H1 (cell line): ENCODE measurements around the gene VNN1. TPM values are rescaled to one million over a fixed set of nuclear protein-coding genes. Genes with fewer than 3 reads are reported as not detected.

ENCODE experiments used
- CTCF ChIA-PET: fragments of 300-600 bp; sonication (Branson Sonifier 250); formaldehyde crosslinking; loops from one replicate; lab custom pipeline; 2021; ENCODE audit not compliant: partially characterized antibody; lab: Charles Lee
- POLR2A ChIA-PET: fragments of 300-600 bp; sonication (Branson Sonifier 250); formaldehyde crosslinking; loops from one replicate; lab custom pipeline; 2021; ENCODE audit warnings: inconsistent platforms; ENCODE audit not compliant: partially characterized antibody; lab: Charles Lee
- DNase-seq, 2 experiments: peaks; one replicate each; pipeline versions ENCODE4 v3.0.0 to v3.0.0-alpha.2; 2010 to 2022; ENCODE audit warnings: low spot score in 2 of 2, low read depth in 1 of 2, mixed read lengths in 1 of 2
- FAIRE-seq: peaks from 2 replicates; lab custom pipeline; 2011; peaks lifted over from hg19 to GRCh38; lab: Jason Lieb, UNC
- H2AFZ ChIP-seq: 2 replicates; pipeline ENCODE4 v1.8.1; 2012; ENCODE audit warnings: low read length, inconsistent platforms
- H2AK5ac ChIP-seq: 2 replicates; pipeline ENCODE4 v1.6.1; 2013; ENCODE audit warnings: low read depth, low read length
- H2BK120ac ChIP-seq: replicated peaks from 2 replicates; pipeline ENCODE3; 2013; ENCODE audit warnings: low read depth, low read length, inconsistent platforms
- H2BK12ac ChIP-seq: 2 replicates; pipeline ENCODE4 v1.6.1; 2013; ENCODE audit warnings: low read depth, low read length
- H2BK15ac ChIP-seq: 2 replicates; pipeline ENCODE4 v1.6.1; 2013; ENCODE audit warnings: low read length
- H2BK20ac ChIP-seq: 2 replicates; pipeline ENCODE4 v1.6.1; 2013; ENCODE audit warnings: low read length
- H2BK5ac ChIP-seq: 2 replicates; pipeline ENCODE4 v1.6.1; 2013; ENCODE audit warnings: low read depth, low read length
- H3K14ac ChIP-seq: 2 replicates; pipeline ENCODE4 v1.6.1; 2013; ENCODE audit warnings: inconsistent platforms; ENCODE audit not compliant: insufficient read length
- H3K18ac ChIP-seq: 2 replicates; pipeline ENCODE4 v1.6.1; 2013; ENCODE audit warnings: low read length; ENCODE audit errors: extremely low read depth
- H3K23ac ChIP-seq: 2 replicates; pipeline ENCODE4 v1.6.1; 2013; ENCODE audit warnings: inconsistent platforms; ENCODE audit not compliant: insufficient read length
- H3K23me2 ChIP-seq: 2 replicates; pipeline ENCODE4 v1.6.1; 2013; ENCODE audit warnings: low read depth, low read length
- H3K27ac ChIP-seq: 2 replicates; pipeline ENCODE4 v1.6.1; 2011; ENCODE audit warnings: low read depth, low read length, inconsistent platforms
- H3K27me3 ChIP-seq, 4 experiments: replicated peaks in 1 of 4; 1 replicate in 1 of 4; 2 replicates in 3 of 4; pipeline versions ENCODE4 v1.6.1 to v1.8.1; 2011 to 2013; ENCODE audit warnings: low read length in 3 of 4, mild to moderate bottlenecking in 3 of 4, inconsistent platforms in 2 of 4, mixed read lengths in 2 of 4, moderate library complexity in 1 of 4; ENCODE audit not compliant: control insufficient read depth in 3 of 4, insufficient read depth in 3 of 4; ENCODE audit errors: extremely low read depth in 1 of 4
- H3K36me3 ChIP-seq, 4 experiments: 2 replicates each; pipeline versions ENCODE4 v1.6.1 to v1.8.1; 2011 to 2013; ENCODE audit warnings: mild to moderate bottlenecking in 4 of 4, low read length in 3 of 4, moderate library complexity in 2 of 4, control low read depth in 1 of 4, inconsistent platforms in 1 of 4; ENCODE audit not compliant: insufficient read depth in 4 of 4, control insufficient read depth in 2 of 4
- H3K4ac ChIP-seq: replicated peaks from 2 replicates; pipeline ENCODE3; 2013; ENCODE audit warnings: low read length, low read depth, mixed read lengths, inconsistent platforms; ENCODE audit not compliant: insufficient read length
- H3K4me1 ChIP-seq, 4 experiments: replicated peaks in 1 of 4; 1 replicate in 1 of 4; 2 replicates in 3 of 4; pipeline versions ENCODE4 v1.6.1 to v1.8.1; 2011 to 2013; ENCODE audit warnings: low read length in 3 of 4, inconsistent platforms in 2 of 4, mixed read lengths in 1 of 4; ENCODE audit not compliant: insufficient read depth in 4 of 4, control insufficient read depth in 3 of 4
- H3K4me2 ChIP-seq, 2 experiments: 2 replicates each; pipeline versions ENCODE4 v1.6.1 to v1.8.1; 2011 to 2013; ENCODE audit warnings: low read depth in 2 of 2, low read length in 2 of 2, control low read depth in 1 of 2, inconsistent platforms in 1 of 2, mild to moderate bottlenecking in 1 of 2; ENCODE audit not compliant: insufficient read depth in 1 of 2
- H3K4me3 ChIP-seq, 4 experiments: fragments of 200-600, 300-600 bp in 1 of 4; sonication (generic), shearing (Covaris generic), sonication (Bioruptor Twin) in 1 of 4; 2 replicates each; pipeline versions ENCODE4 v1.5.1 to v1.8.1; 2011 to 2016; ENCODE audit warnings: low read length in 4 of 4, low read depth in 3 of 4, control low read depth in 2 of 4, inconsistent platforms in 2 of 4, mild to moderate bottlenecking in 2 of 4, mixed read lengths in 1 of 4, moderate library complexity in 1 of 4; ENCODE audit not compliant: insufficient read depth in 2 of 4; ENCODE audit errors: extremely low read depth in 1 of 4
- H3K56ac ChIP-seq: replicated peaks from 2 replicates; pipeline ENCODE3; 2013; ENCODE audit warnings: low read depth, mild to moderate bottlenecking, mixed read lengths, low read length, inconsistent platforms; ENCODE audit not compliant: insufficient read length
- H3K79me1 ChIP-seq: 2 replicates; pipeline ENCODE4 v1.6.1; 2013; ENCODE audit warnings: low read depth, low read length, control low read depth
- H3K79me2 ChIP-seq, 2 experiments: 2 replicates each; pipeline versions ENCODE4 v1.6.1 to v1.8.1; 2012 to 2013; ENCODE audit warnings: low read length in 2 of 2, mild to moderate bottlenecking in 2 of 2, inconsistent platforms in 1 of 2; ENCODE audit not compliant: insufficient read depth in 2 of 2, control insufficient read depth in 1 of 2
- H3K9ac ChIP-seq, 4 experiments: replicated peaks in 1 of 4; 1 replicate in 1 of 4; 2 replicates in 3 of 4; pipeline versions ENCODE4 v1.6.1 to v1.8.1; 2011 to 2013; ENCODE audit warnings: low read depth in 3 of 4, low read length in 3 of 4, control low read depth in 2 of 4, mild to moderate bottlenecking in 2 of 4, moderate library complexity in 2 of 4, inconsistent platforms in 1 of 4; ENCODE audit errors: extremely low read depth in 1 of 4
- H3K9me3 ChIP-seq, 2 experiments: 2 replicates each; pipeline versions ENCODE4 v1.6.1 to v1.8.1; 2012 to 2013; ENCODE audit warnings: mild to moderate bottlenecking in 2 of 2, moderate library complexity in 2 of 2, control low read depth in 1 of 2, inconsistent platforms in 1 of 2, low read depth in 1 of 2, low read length in 1 of 2, mixed read lengths in 1 of 2; ENCODE audit not compliant: insufficient read depth in 2 of 2
- H4K20me1 ChIP-seq, 2 experiments: replicated peaks in 1 of 2; 2 replicates each; pipeline versions ENCODE3 to v1.8.1; 2011 to 2013; ENCODE audit warnings: inconsistent platforms in 2 of 2, low read length in 2 of 2, mild to moderate bottlenecking in 1 of 2; ENCODE audit not compliant: insufficient read depth in 2 of 2, control insufficient read depth in 1 of 2
- H4K5ac ChIP-seq: 2 replicates; pipeline ENCODE4 v1.6.1; 2013; ENCODE audit warnings: low read length, low read depth, mixed read lengths, inconsistent platforms; ENCODE audit not compliant: insufficient read length
- H4K8ac ChIP-seq: 2 replicates; pipeline ENCODE4 v1.8.0; 2013; ENCODE audit warnings: mild to moderate bottlenecking, moderate library complexity, low read length, inconsistent platforms; ENCODE audit not compliant: insufficient read depth; ENCODE audit errors: extremely low read depth
- H4K91ac ChIP-seq: replicated peaks from 2 replicates; pipeline ENCODE3; 2013; ENCODE audit warnings: low read length, mixed read lengths, inconsistent platforms; ENCODE audit not compliant: insufficient read length
- CTBP2 ChIP-seq: IDR thresholded peaks from 2 replicates; pipeline ENCODE4 v1.7.0; 2011; ENCODE audit warnings: borderline replicate concordance, mild to moderate bottlenecking, moderate library complexity, mixed read lengths, low read length; ENCODE audit not compliant: insufficient read depth, insufficient read length
- EP300 ChIP-seq, 2 experiments: IDR thresholded peaks; 1 replicate in 1 of 2; 2 replicates in 1 of 2; pipeline ENCODE4 v1.6.1; 2011 to 2012; ENCODE audit warnings: low read depth in 2 of 2, low read length in 2 of 2, mild to moderate bottlenecking in 2 of 2, borderline replicate concordance in 1 of 2, inconsistent platforms in 1 of 2, moderate library complexity in 1 of 2
- HDAC6 ChIP-seq: IDR thresholded peaks from one replicate; pipeline ENCODE4 v1.7.1; 2012; ENCODE audit warnings: low read depth, mild to moderate bottlenecking, inconsistent platforms, low read length, moderate library complexity
- KDM4A ChIP-seq: IDR thresholded peaks from one replicate; pipeline ENCODE4 v1.7.1; 2012; ENCODE audit warnings: low read depth, mild to moderate bottlenecking, moderate library complexity, low read length, inconsistent platforms; ENCODE audit not compliant: severe bottlenecking
- PHF8 ChIP-seq: fragments of 200-600 bp; sonication (generic); conservative IDR thresholded peaks from 2 replicates; pipeline ENCODE4 v1.7.1; 2012; ENCODE audit warnings: low read depth, mild to moderate bottlenecking, inconsistent platforms, low read length, moderate library complexity
- TBP ChIP-seq: IDR thresholded peaks from 2 replicates; pipeline ENCODE4 v1.6.1; 2011; ENCODE audit warnings: low read depth, low read length, improper control_type of control experiment
- ZNF274 ChIP-seq: IDR thresholded peaks from 2 replicates; pipeline ENCODE4 v1.7.0; 2012; ENCODE audit warnings: low read length, borderline replicate concordance; ENCODE audit errors: extremely low read depth
- WGBS, 2 experiments: shearing (Covaris generic) in 1 of 2; methylation state at CpG; one replicate each; pipeline versions ENCODE4 v1.1.6 to v1.1.7; 2013 to 2015; ENCODE audit warnings: low lambda C conversion rate in 2 of 2, mixed read lengths in 2 of 2, inconsistent platforms in 1 of 2, low coverage in 1 of 2, missing lambda C conversion rate in 1 of 2; ENCODE audit not compliant: insufficient replicate concordance in 2 of 2, insufficient coverage in 1 of 2, insufficient read length in 1 of 2; ENCODE audit errors: extremely low coverage in 1 of 2, missing lambda C conversion rate in 1 of 2; 5-methylcytosine and 5-hydroxymethylcytosine counted together
- polyA plus RNA-seq, 7 experiments: library from polyadenylated mRNA; depleted of rRNA in 3 of 7; stranded (reverse) in 5 of 7; unstranded in 2 of 7; fragments of >200 nt in 5 of 7; fragments of 200-250 nt in 2 of 7; gene quantifications; 1 replicate in 5 of 7; 2 replicates in 1 of 7; 4 replicates in 1 of 7; pipeline versions ENCODE4 v1.2.1 to v1.2.3, GENCODE V29; 2011 to 2013; ENCODE audit warnings: missing spikeins in 2 of 7, mixed read lengths in 2 of 7
- total RNA-seq: library from RNA; stranded (reverse); fragmentation: NEBNext Ultra II Directional; extraction: Animal tissue kit (Norgen Biotek cat#: 25700); gene quantifications from 2 replicates; pipeline ENCODE4 v1.2.1, GENCODE V29; 2021
- TF ChIP-seq, protein P1 (sequence below): IDR thresholded peaks from 2 replicates; pipeline ENCODE4 v1.6.1; 2011; ENCODE audit warnings: low read length, improper control_type of control experiment
- TF ChIP-seq, protein P2 (sequence below), 3 experiments: IDR thresholded peaks; 1 replicate in 2 of 3; 2 replicates in 1 of 3; pipeline versions ENCODE4 v1.5.1 to v1.6.1; 2011; ENCODE audit warnings: low read length in 3 of 3, mild to moderate bottlenecking in 3 of 3, inconsistent platforms in 2 of 3, low read depth in 1 of 3, moderate library complexity in 1 of 3; ENCODE audit not compliant: insufficient read depth in 1 of 3; ENCODE audit errors: control extremely low read depth in 1 of 3

VNN1 gene
- total and polyA plus RNA-seq, 2 of the 8 experiments (the other 6 are each of a cell fraction or from before 2014, with no cell fraction given): not detected

GRCh38 chr6:132749111-132749510, 35.3 kb upstream of the VNN1 start:
- Histone ChIP-seq H4K91ac (no peak overlapping the region), H3K27ac (no peak overlapping the region), H3K23me2 (no peaks in the 10 kb centered on the region), H3K36me3 (no peaks in the 10 kb centered on the region), H3K4me1 (no peaks in the 10 kb centered on the region), H3K4me2 (no peak overlapping the region), H2BK120ac (no peak overlapping the region), H3K23ac (no peak overlapping the region), H2BK15ac (no peak overlapping the region), H4K20me1 (no peaks in the 10 kb centered on the region), H4K5ac (no peak overlapping the region), H2BK20ac (no peak overlapping the region), H2BK5ac (no peak overlapping the region), H4K8ac (no peak overlapping the region), H2AK5ac (no peak overlapping the region), H3K4ac (no peak overlapping the region), H3K9me3 (no peaks in the 10 kb centered on the region; a peak in 1 of 4 replicates), H3K79me2 (no peaks in the 10 kb centered on the region), H3K9ac (no peak overlapping the region), H3K14ac (no peak overlapping the region), H2AFZ (peak overlapping the region; percentile 19; the same call in 1 of the 2 replicates), H2BK12ac (no peak overlapping the region), H3K56ac (no peak overlapping the region), H3K18ac (no peak overlapping the region), H3K4me3 (no peak overlapping the region), H3K79me1 (no peaks in the 10 kb centered on the region), H3K27me3 (no peaks in the 10 kb centered on the region)
- CTCF ChIA-PET: interaction anchor here (0.8 to 1.2 kb wide), 6 partner anchors 13 to 150 kb away, joined by 3 to 4 read pairs (median 4); no protein-coding TSS in a partner anchor
- POLR2A ChIA-PET: interaction anchor here (0.6 kb wide), 1 partner anchor 49 kb away, joined by 3 read pairs; the partner anchor contains the start of gene SLC18B1
- WGBS, 2 experiments: 90% methylated on average over 4 of the region's 4 CpGs; no CpG with 5 or more reads in 1 of the 2 experiments
- no peak for FAIRE-seq
- DNase-seq: no peak
- TF ChIP-seq KDM4A (no peak), EP300 (IDR thresholded peaks at IDR 0.05; ENCODE audit: borderline replicate concordance in 1 of 2, low read depth in 2 of 2, low read length in 2 of 2) (no peak), ZNF274 (no peak), TBP (no peak), HDAC6 (no peak), PHF8 (no peak), CTBP2 (no peak)
- TF ChIP-seq, protein P1, sequence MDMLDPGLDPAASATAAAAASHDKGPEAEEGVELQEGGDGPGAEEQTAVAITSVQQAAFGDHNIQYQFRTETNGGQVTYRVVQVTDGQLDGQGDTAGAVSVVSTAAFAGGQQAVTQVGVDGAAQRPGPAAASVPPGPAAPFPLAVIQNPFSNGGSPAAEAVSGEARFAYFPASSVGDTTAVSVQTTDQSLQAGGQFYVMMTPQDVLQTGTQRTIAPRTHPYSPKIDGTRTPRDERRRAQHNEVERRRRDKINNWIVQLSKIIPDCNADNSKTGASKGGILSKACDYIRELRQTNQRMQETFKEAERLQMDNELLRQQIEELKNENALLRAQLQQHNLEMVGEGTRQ: no peak
- TF ChIP-seq, protein P2, sequence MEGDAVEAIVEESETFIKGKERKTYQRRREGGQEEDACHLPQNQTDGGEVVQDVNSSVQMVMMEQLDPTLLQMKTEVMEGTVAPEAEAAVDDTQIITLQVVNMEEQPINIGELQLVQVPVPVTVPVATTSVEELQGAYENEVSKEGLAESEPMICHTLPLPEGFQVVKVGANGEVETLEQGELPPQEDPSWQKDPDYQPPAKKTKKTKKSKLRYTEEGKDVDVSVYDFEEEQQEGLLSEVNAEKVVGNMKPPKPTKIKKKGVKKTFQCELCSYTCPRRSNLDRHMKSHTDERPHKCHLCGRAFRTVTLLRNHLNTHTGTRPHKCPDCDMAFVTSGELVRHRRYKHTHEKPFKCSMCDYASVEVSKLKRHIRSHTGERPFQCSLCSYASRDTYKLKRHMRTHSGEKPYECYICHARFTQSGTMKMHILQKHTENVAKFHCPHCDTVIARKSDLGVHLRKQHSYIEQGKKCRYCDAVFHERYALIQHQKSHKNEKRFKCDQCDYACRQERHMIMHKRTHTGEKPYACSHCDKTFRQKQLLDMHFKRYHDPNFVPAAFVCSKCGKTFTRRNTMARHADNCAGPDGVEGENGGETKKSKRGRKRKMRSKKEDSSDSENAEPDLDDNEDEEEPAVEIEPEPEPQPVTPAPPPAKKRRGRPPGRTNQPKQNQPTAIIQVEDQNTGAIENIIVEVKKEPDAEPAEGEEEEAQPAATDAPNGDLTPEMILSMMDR (IDR thresholded peaks at IDR 0.05; ENCODE audit: control extremely low read depth in 1 of 3, insufficient read depth in 1 of 3, low read depth in 1 of 3, low read length in 3 of 3): no peak
